ENCODE data around the gene HACE1. TPM values are rescaled to one million over a fixed set of nuclear protein-coding genes. Genes with fewer than 3 reads are reported as not detected.

Gene HACE1
- total RNA-seq, 1 experiment from 2014 or later = 13.0 TPM

DNA sequence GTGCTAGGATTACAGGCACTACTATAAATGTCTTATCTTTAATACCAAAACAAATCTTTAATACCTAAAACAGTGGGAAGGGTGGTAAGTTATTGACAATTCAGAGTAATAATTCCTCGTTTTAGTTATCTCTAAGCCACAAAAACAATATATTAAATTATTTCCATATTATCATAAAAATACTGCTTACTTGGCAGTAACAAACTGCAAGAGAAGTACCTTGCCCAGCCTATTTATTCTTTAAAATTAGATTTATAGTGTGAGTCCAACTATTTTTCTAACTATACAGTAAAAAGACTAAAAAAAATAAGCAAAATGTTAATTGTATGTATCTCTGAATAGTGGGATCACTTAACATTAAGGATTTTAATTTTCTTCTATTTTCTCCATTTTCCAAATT, 123.2 kb downstream of the HACE1 start:
- Histone ChIP-seq H3K9me3 (ENCODE audit: control insufficient read depth, insufficient read depth, low read depth, low read length) (no peaks in the 10 kb centered on the region), H3K27me3 (ENCODE audit: control insufficient read depth, insufficient read depth, low read length) (no peaks in the 10 kb centered on the region), H3K27ac (ENCODE audit: low read length) (no peak overlapping the region), H3K4me1 (ENCODE audit: control insufficient read depth, insufficient read depth, low read length) (no peaks in the 10 kb centered on the region), H3K4me3 (ENCODE audit: low read depth in 2 of 2, low read length in 2 of 2) (no peak overlapping the region), H3K36me3 (ENCODE audit: control insufficient read depth, insufficient read depth, low read length) (no peaks in the 10 kb centered on the region)
- TF ChIP-seq SIN3A (IDR thresholded peaks at IDR 0.05; ENCODE audit: borderline replicate concordance, insufficient read depth, low read depth, low read length) = no peak
- TF ChIP-seq POLR2AphosphoS5 (IDR thresholded peaks at IDR 0.05; ENCODE audit: low read depth, low read length) = no peak
- DNase-seq (ENCODE audit: low read depth, low spot score) (no peak), ATAC-seq (no peak)
- intact Hi-C loops (cut with micrococcal nuclease; ENCODE audit: unreplicated experiment) (no loop called here), in situ Hi-C loops (cut with HindIII; ENCODE audit: low pct_unique_long_range_greater_than_20kb, low sequenced_read_pairs) (no loop called here)
- BruUV-seq (replicated peaks) = no TSS peak
- POLR2A ChIA-PET = no interaction called here
- CTCF ChIA-PET = no interaction called here

- intact Hi-C loops (cut with micrococcal nuclease; ENCODE audit: unreplicated experiment) = no loop called here
- H3K9me3 ChIP-seq (ENCODE audit: control insufficient read depth, insufficient read depth, low read depth, low read length) = no peaks in the 10 kb centered on the region
- ATAC-seq = no peak
These were observed 129.3 kb downstream of the HACE1 start for GRCh38 chr6:104730450-104730849.

More at GRCh38 chr6:104730450-104730849, 129.3 kb downstream of the HACE1 start:
- Histone ChIP-seq H3K4me1 (ENCODE audit: control insufficient read depth, insufficient read depth, low read length) (no peaks in the 10 kb centered on the region), H3K36me3 (ENCODE audit: control insufficient read depth, insufficient read depth, low read length) (no peaks in the 10 kb centered on the region), H3K27ac (ENCODE audit: low read length) (no peak overlapping the region), H3K27me3 (ENCODE audit: control insufficient read depth, insufficient read depth, low read length) (no peaks in the 10 kb centered on the region), H3K4me3 (ENCODE audit: low read depth in 2 of 2, low read length in 2 of 2) (no peak overlapping the region)
- DNase-seq (ENCODE audit: low read depth, low spot score) = no peak
- no TSS peak for BruUV-seq (replicated peaks)
- ChIA-PET CTCF (no interaction called here), POLR2A (no interaction called here)
- TF ChIP-seq SIN3A (IDR thresholded peaks at IDR 0.05; ENCODE audit: borderline replicate concordance, insufficient read depth, low read depth, low read length) (no peak), CTCF (IDR thresholded peaks at IDR 0.05) (no peak), POLR2AphosphoS5 (IDR thresholded peaks at IDR 0.05; ENCODE audit: low read depth, low read length) (no peak), TCF7L2 (IDR thresholded peaks at IDR 0.05; ENCODE audit: low read depth, low read length) (no peak)
- TF ChIP-seq, protein P1, sequence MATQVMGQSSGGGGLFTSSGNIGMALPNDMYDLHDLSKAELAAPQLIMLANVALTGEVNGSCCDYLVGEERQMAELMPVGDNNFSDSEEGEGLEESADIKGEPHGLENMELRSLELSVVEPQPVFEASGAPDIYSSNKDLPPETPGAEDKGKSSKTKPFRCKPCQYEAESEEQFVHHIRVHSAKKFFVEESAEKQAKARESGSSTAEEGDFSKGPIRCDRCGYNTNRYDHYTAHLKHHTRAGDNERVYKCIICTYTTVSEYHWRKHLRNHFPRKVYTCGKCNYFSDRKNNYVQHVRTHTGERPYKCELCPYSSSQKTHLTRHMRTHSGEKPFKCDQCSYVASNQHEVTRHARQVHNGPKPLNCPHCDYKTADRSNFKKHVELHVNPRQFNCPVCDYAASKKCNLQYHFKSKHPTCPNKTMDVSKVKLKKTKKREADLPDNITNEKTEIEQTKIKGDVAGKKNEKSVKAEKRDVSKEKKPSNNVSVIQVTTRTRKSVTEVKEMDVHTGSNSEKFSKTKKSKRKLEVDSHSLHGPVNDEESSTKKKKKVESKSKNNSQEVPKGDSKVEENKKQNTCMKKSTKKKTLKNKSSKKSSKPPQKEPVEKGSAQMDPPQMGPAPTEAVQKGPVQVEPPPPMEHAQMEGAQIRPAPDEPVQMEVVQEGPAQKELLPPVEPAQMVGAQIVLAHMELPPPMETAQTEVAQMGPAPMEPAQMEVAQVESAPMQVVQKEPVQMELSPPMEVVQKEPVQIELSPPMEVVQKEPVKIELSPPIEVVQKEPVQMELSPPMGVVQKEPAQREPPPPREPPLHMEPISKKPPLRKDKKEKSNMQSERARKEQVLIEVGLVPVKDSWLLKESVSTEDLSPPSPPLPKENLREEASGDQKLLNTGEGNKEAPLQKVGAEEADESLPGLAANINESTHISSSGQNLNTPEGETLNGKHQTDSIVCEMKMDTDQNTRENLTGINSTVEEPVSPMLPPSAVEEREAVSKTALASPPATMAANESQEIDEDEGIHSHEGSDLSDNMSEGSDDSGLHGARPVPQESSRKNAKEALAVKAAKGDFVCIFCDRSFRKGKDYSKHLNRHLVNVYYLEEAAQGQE (IDR thresholded peaks at IDR 0.05; ENCODE audit: insufficient read depth in 1 of 2, low read depth in 2 of 2, low read length in 1 of 2) = no peak
- in situ Hi-C loops (cut with HindIII; ENCODE audit: low pct_unique_long_range_greater_than_20kb, low sequenced_read_pairs) = no loop called here
